ENCODE results near the gene CYP2E1. TPM values are rescaled to one million over a fixed set of nuclear protein-coding genes. Genes with fewer than 3 reads are reported as not detected.
A peak's percentile ranks its signal among the peaks of the same experiment; 100 is the strongest.

CYP2E1 gene
- 1 to 10 TPM in 3 of 4 donors, under 1 TPM in 1; 0.22 to 3.1 (median 1.8) TPM for total RNA-seq

- 80% methylated on average over 10 to 13 of the region's 16 CpGs for WGBS, 2 donors (ENCODE audit: low coverage in 1 of 2)
- no peak for TF ChIP-seq POLR2A (IDR thresholded peaks at IDR 0.05)
- TF ChIP-seq CTCF (IDR thresholded peaks at IDR 0.05), result no peak
- TF ChIP-seq POLR2AphosphoS5 (IDR thresholded peaks at IDR 0.05), result no peak
- TF ChIP-seq EP300 (IDR thresholded peaks at IDR 0.05), result no peak
- peaks cover 0 to 23% (median 8%) of the 10 kb centered on the region in 3 donors for H3K4me1 ChIP-seq
- peaks cover 46% of the 10 kb centered on the region for H3K27me3 ChIP-seq
- peak within 1 kb of the TSS in 1 of 2 donors; percentile 35 for H3K4me3 ChIP-seq
- H3K9me3 ChIP-seq, result peaks cover 0 to 22% (median 0%) of the 10 kb centered on the region in 3 donors
- ATAC-seq, result no peak
- H3K36me3 ChIP-seq, result peaks cover 0 to 5% of the 10 kb centered on the region in 2 donors
- H3K27ac ChIP-seq, result no peak within 1 kb of the TSS
Measured at GRCh38 chr10:133526957-133527588, at the start of gene CYP2E1. Gene CYP2E1 (plus strand): TSS chr10:133527363. CDS start chr10:133527396, 33 bp downstream.

GRCh38 chr10:133481086-133481643, 46.0 kb upstream of the CYP2E1 start:
- Histone ChIP-seq H3K36me3 (no peaks in the 10 kb centered on the region), H3K27me3 (no peaks in the 10 kb centered on the region), H3K27ac (no peak overlapping the region), H3K4me3 (no peak overlapping the region), H3K4me1 (no peaks in the 10 kb centered on the region), H3K9me3 (peaks cover 0 to 39% (median 0%) of the 10 kb centered on the region in 3 donors)
- no peak for ATAC-seq
- 82 to 93% methylated on average over 3 to 8 of the region's 12 CpGs for WGBS, 2 donors (ENCODE audit: low coverage in 1 of 2)
- no peak for TF ChIP-seq EP300 (IDR thresholded peaks at IDR 0.05)
- no peak for TF ChIP-seq POLR2A (IDR thresholded peaks at IDR 0.05)
- TF ChIP-seq CTCF (IDR thresholded peaks at IDR 0.05), result no peak
- TF ChIP-seq POLR2AphosphoS5 (IDR thresholded peaks at IDR 0.05), result no peak

GRCh38 chr10:133481657-133482056, 45.5 kb upstream of the CYP2E1 start:
- no peak for TF ChIP-seq POLR2AphosphoS5 (IDR thresholded peaks at IDR 0.05)
- no peak for TF ChIP-seq EP300 (IDR thresholded peaks at IDR 0.05)
- no peak for TF ChIP-seq POLR2A (IDR thresholded peaks at IDR 0.05)
- no peak for TF ChIP-seq CTCF (IDR thresholded peaks at IDR 0.05)
- Histone ChIP-seq H3K4me1 (no peaks in the 10 kb centered on the region), H3K4me3 (no peak overlapping the region), H3K27ac (no peak overlapping the region), H3K9me3 (peaks cover 0 to 44% (median 0%) of the 10 kb centered on the region in 3 donors), H3K36me3 (no peaks in the 10 kb centered on the region), H3K27me3 (no peaks in the 10 kb centered on the region)
- 90 to 92% methylated on average over 2 to 8 of the region's 10 CpGs for WGBS, 2 donors (ENCODE audit: low coverage in 1 of 2)
- no peak for ATAC-seq

GRCh38 chr10:133484818-133485217, 42.3 kb upstream of the CYP2E1 start:
- H3K27me3 ChIP-seq, result no peaks in the 10 kb centered on the region
- TF ChIP-seq POLR2AphosphoS5 (IDR thresholded peaks at IDR 0.05) (no peak), CTCF (IDR thresholded peaks at IDR 0.05) (no peak), POLR2A (IDR thresholded peaks at IDR 0.05) (no peak), EP300 (IDR thresholded peaks at IDR 0.05) (no peak)
- peaks cover 0 to 3% of the 10 kb centered on the region in 2 donors for H3K36me3 ChIP-seq
- H3K4me1 ChIP-seq, result no peaks in the 10 kb centered on the region
- no peak for ATAC-seq
- no peak overlapping the region for H3K4me3 ChIP-seq
- H3K9me3 ChIP-seq, result peaks cover 0 to 59% (median 0%) of the 10 kb centered on the region in 3 donors
- no peak overlapping the region for H3K27ac ChIP-seq

- H3K27ac ChIP-seq, result no peak overlapping the region
- no peaks in the 10 kb centered on the region for H3K27me3 ChIP-seq
- ATAC-seq, result no peak
- H3K4me1 ChIP-seq, result no peaks in the 10 kb centered on the region
- no peak overlapping the region for H3K4me3 ChIP-seq
- H3K36me3 ChIP-seq, result peaks cover 0 to 11% of the 10 kb centered on the region in 2 donors
- H3K9me3 ChIP-seq, result peaks cover 0 to 54% (median 0%) of the 10 kb centered on the region in 3 donors
- TF ChIP-seq POLR2AphosphoS5 (IDR thresholded peaks at IDR 0.05) (no peak), CTCF (IDR thresholded peaks at IDR 0.05) (no peak), POLR2A (IDR thresholded peaks at IDR 0.05) (no peak), EP300 (IDR thresholded peaks at IDR 0.05) (no peak)
Measured at GRCh38 chr10:133487085-133487484, 40.1 kb upstream of the CYP2E1 start.
